ENCODE data around the gene ACTR2.

DNA sequence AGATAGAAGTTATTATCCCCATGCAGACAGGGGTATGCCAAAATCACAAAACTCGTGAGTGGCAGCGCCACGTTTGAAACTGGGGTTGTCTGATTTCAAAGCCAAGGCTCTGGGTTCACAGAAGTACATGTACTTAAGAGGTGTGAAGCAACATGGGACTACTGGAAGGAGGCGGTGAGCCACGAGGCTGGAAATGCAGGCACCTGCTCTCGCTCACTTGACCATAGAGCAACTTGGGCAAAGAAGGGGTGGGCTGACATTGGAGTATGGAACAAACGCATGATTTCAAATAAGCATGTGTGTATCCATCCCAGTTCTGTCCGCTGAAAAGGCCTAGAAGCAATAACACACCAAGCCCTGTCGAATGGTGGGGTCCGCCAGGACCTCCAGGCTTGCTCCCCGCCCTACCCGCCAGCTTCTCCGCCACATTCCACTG, 593 bp upstream of the ACTR2 start:
- no peak for TF ChIP-seq CTCF (IDR thresholded peaks at IDR 0.05; ENCODE audit: insufficient read depth, low read length)
- TF ChIP-seq POLR2AphosphoS5 (IDR thresholded peaks at IDR 0.05; ENCODE audit: low read depth), result no peak; the same call in 1 of the 2 replicates
- no peak for TF ChIP-seq GABPA (IDR thresholded peaks at IDR 0.05; ENCODE audit: low read depth)
- TF ChIP-seq, protein P1, sequence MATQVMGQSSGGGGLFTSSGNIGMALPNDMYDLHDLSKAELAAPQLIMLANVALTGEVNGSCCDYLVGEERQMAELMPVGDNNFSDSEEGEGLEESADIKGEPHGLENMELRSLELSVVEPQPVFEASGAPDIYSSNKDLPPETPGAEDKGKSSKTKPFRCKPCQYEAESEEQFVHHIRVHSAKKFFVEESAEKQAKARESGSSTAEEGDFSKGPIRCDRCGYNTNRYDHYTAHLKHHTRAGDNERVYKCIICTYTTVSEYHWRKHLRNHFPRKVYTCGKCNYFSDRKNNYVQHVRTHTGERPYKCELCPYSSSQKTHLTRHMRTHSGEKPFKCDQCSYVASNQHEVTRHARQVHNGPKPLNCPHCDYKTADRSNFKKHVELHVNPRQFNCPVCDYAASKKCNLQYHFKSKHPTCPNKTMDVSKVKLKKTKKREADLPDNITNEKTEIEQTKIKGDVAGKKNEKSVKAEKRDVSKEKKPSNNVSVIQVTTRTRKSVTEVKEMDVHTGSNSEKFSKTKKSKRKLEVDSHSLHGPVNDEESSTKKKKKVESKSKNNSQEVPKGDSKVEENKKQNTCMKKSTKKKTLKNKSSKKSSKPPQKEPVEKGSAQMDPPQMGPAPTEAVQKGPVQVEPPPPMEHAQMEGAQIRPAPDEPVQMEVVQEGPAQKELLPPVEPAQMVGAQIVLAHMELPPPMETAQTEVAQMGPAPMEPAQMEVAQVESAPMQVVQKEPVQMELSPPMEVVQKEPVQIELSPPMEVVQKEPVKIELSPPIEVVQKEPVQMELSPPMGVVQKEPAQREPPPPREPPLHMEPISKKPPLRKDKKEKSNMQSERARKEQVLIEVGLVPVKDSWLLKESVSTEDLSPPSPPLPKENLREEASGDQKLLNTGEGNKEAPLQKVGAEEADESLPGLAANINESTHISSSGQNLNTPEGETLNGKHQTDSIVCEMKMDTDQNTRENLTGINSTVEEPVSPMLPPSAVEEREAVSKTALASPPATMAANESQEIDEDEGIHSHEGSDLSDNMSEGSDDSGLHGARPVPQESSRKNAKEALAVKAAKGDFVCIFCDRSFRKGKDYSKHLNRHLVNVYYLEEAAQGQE (IDR thresholded peaks at IDR 0.05; ENCODE audit: insufficient replicate concordance, low read depth), result no peak
- no peak for TF ChIP-seq SPI1 (IDR thresholded peaks at IDR 0.05; ENCODE audit: borderline replicate concordance, low read depth)
